Measurements from ENCODE around the gene ARPC1B.
"Not testable (repeated sequence)": the region's sequence is repeated elsewhere in the genome, so short reads cannot be mapped to it uniquely, and the experiment has no call there.

The ARPC1B gene

DNA sequence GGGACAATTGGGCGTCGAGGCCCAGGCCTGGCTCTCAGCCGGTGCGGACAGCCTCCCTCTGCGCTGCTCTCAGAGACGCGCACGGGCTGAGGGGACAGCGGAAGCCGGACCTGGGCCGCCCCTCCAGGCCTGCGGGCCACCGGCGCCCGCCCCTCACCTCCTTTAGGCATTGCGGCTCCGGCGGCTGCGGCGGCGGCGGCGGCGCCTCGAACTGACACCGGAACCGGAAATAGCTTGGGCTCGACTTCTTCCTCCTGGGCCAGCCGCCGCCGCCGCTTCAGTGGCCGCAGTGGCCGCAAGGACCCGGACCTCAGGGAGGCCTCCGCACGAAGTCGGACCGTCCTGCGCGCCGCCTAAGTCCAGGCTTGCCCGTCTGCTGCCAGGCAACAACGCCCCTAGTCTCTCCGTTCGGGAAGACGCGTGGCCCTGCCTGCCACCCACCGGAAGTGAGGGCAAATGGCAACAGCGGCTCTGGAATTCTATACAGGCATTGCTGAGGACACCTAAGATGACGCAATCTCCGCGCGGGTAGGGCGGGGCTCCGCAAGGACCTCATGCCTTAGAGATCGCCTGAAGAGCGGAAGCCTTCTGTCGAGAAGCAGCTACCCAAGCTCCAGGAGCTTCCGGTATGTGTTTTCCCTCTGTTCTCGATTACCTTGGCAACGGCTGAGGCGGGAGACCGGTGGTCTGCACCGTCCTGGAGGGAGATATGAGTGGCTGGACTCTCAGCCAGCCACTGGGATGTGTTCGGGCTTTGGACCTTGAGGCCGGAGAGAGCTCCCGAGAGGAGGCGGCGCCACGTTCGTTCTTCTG lies 34.1 kb downstream of the ARPC1B start, which contains the start of the genes BUD31 and PDAP1:
BUD31 (plus strand) TSS at position 591 of the 813 bp plus-strand sequence. CDS start 2,124 bp downstream, outside the sequence.
PDAP1 (minus strand) TSS at position 219 of the 813 bp plus-strand sequence; CDS start at position 170, 49 bp downstream.
- peak; percentile 96 for DNase-seq (ENCODE audit: low read depth, low spot score)
- peak within 1 kb of the TSS; percentile 99 for H3K27ac ChIP-seq
- TF ChIP-seq EZH2 (IDR thresholded peaks at IDR 0.05) (no peak), POLR2AphosphoS5 (IDR thresholded peaks at IDR 0.05; ENCODE audit: borderline replicate concordance, low read depth, low read length) (peak; percentile 95), FOXP2 (optimal IDR thresholded peaks at IDR 0.05; ENCODE audit: control extremely low read depth, extremely low read length, insufficient read depth) (peak; percentile 59)
- H3K9ac ChIP-seq (ENCODE audit: insufficient read length) = peak within 1 kb of the TSS; percentile 100
- H3K9me3 ChIP-seq (ENCODE audit: low read depth, low read length) = no peaks in the 10 kb centered on the region
- H3K36me3 ChIP-seq (ENCODE audit: insufficient read depth, low read length) = peaks cover 48% of the 10 kb centered on the region
- peak within 1 kb of the TSS; percentile 96 for H3K4me3 ChIP-seq

DNA sequence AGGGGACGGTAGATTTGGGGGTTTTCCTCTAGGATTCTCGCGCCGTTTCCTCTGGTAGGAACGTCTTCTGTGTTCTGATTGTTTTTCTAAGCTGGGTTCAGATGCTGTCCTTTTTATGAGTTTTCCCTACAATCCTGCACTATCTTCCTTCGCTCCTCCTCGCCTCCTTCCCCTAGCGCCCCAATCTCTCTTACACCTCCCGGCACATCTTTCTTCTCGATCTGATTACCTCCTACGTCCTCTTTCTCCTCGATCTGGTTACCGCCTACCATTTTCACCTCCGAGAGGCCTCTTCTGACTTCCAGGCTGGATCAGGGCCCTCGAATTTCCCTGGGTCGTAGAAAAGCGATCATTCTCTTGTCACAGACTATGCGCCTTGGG lies 34.7 kb downstream of the ARPC1B start:
- Histone ChIP-seq H3K9me3 (ENCODE audit: low read depth, low read length) (no peaks in the 10 kb centered on the region), H3K9ac (ENCODE audit: insufficient read length) (peak overlapping the region; percentile 100), H3K4me3 (peak overlapping the region; percentile 96), H3K27ac (peak overlapping the region; percentile 99), H3K36me3 (ENCODE audit: insufficient read depth, low read length) (peaks cover 44% of the 10 kb centered on the region)
- DNase-seq (ENCODE audit: low read depth, low spot score) = no peak
- TF ChIP-seq EZH2 (IDR thresholded peaks at IDR 0.05) (no peak), POLR2AphosphoS5 (IDR thresholded peaks at IDR 0.05; ENCODE audit: borderline replicate concordance, low read depth, low read length) (no peak), FOXP2 (optimal IDR thresholded peaks at IDR 0.05; ENCODE audit: control extremely low read depth, extremely low read length, insufficient read depth) (no peak)

GRCh38 chr7:99409806-99410205 lies 35.3 kb downstream of the ARPC1B start:
- no peaks in the 10 kb centered on the region for H3K9me3 ChIP-seq (ENCODE audit: low read depth, low read length)
- no peak for DNase-seq (ENCODE audit: low read depth, low spot score)
- no peak overlapping the region for H3K27ac ChIP-seq
- H3K4me3 ChIP-seq = peak overlapping the region; percentile 96
- TF ChIP-seq POLR2AphosphoS5 (IDR thresholded peaks at IDR 0.05; ENCODE audit: borderline replicate concordance, low read depth, low read length) (no peak), FOXP2 (optimal IDR thresholded peaks at IDR 0.05; ENCODE audit: control extremely low read depth, extremely low read length, insufficient read depth) (no peak), EZH2 (IDR thresholded peaks at IDR 0.05) (no peak)
- peaks cover 42% of the 10 kb centered on the region for H3K36me3 ChIP-seq (ENCODE audit: insufficient read depth, low read length)
- H3K9ac ChIP-seq (ENCODE audit: insufficient read length) = peak overlapping the region; percentile 100

- Histone ChIP-seq H3K9ac (ENCODE audit: insufficient read length) (no peak overlapping the region), H3K27ac (no peak overlapping the region), H3K9me3 (ENCODE audit: low read depth, low read length) (no peaks in the 10 kb centered on the region), H3K4me3 (peak overlapping the region; percentile 96), H3K36me3 (ENCODE audit: insufficient read depth, low read length) (peaks cover 47% of the 10 kb centered on the region)
- no peak for DNase-seq (ENCODE audit: low read depth, low spot score)
- TF ChIP-seq FOXP2 (optimal IDR thresholded peaks at IDR 0.05; ENCODE audit: control extremely low read depth, extremely low read length, insufficient read depth) = no peak
- no peak for TF ChIP-seq POLR2AphosphoS5 (IDR thresholded peaks at IDR 0.05; ENCODE audit: borderline replicate concordance, low read depth, low read length)
- no peak for TF ChIP-seq EZH2 (IDR thresholded peaks at IDR 0.05)
These were observed 36.1 kb downstream of the ARPC1B start for GRCh38 chr7:99410635-99411034.

DNA sequence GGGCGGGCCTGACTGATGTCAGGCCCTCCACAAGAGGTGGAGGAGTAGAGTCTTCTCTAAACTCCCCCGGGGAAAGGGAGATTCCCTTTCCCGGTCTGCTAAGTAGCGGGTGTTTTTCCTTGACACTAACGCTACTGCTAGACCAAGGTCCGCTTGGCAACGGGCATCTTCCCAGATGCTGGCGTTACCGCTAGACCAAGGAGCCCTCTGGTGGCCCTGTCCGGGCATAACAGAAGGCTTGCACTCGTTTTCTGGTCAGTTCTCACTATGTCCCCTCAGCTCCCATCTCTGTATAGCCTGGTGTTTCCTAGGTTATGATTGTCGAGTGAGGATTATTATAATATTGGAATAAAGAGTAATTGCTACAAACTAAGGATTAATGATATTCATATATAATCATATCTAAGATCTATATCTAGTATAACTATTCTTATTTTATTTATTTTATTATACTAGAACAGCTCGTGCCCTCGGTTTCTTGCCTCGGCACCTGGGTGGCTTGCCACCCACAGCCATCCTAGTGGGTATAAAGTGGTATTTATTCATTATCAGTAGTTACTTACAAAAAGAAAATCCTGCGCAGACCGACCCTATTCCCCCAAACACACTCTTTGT lies 41.1 kb downstream of the ARPC1B start:
- peaks cover 84% of the 10 kb centered on the region for H3K36me3 ChIP-seq (ENCODE audit: insufficient read depth, low read length)

DNA sequence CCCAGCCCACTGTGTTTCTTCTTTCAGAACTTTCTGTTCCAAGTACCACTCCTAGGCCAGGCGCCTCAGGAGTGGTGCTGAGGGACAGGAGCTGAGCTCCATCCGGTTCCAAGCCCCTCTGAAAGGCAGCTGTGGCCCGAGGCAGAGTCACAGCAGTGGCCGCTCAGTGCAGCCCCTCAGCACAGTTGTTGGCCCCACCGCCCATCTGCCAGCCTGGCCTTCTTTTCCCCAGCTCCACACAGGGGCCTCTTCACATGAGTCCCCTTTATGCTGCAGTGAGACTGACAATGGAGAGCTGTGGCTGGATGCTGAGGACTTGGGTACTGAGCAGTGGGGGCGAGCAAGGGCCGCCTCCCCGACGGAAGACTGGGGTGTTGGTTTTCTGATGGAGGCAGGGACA lies 43.7 kb downstream of the ARPC1B start:
- Histone ChIP-seq H3K9me3 (ENCODE audit: low read depth, low read length) (no peaks in the 10 kb centered on the region), H3K9ac (ENCODE audit: insufficient read length) (no peak overlapping the region), H3K4me3 (no peak overlapping the region), H3K36me3 (ENCODE audit: insufficient read depth, low read length) (peaks cover 64% of the 10 kb centered on the region), H3K27ac (no peak overlapping the region)
- TF ChIP-seq FOXP2 (optimal IDR thresholded peaks at IDR 0.05; ENCODE audit: control extremely low read depth, extremely low read length, insufficient read depth) = no peak
- no peak for TF ChIP-seq POLR2AphosphoS5 (IDR thresholded peaks at IDR 0.05; ENCODE audit: borderline replicate concordance, low read depth, low read length)
- no peak for TF ChIP-seq EZH2 (IDR thresholded peaks at IDR 0.05)
- DNase-seq (ENCODE audit: low read depth, low spot score) = no peak

More for the DNA sequence above, 41.1 kb downstream of the ARPC1B start:
- H3K9ac ChIP-seq (ENCODE audit: insufficient read length); H3K27ac ChIP-seq; DNase-seq (ENCODE audit: low read depth, low spot score); H3K9me3 ChIP-seq (ENCODE audit: low read depth, low read length); H3K4me3 ChIP-seq: not testable (repeated sequence)

GRCh38 chr7:99419323-99420021 lies 44.9 kb downstream of the ARPC1B start:
- H3K27ac ChIP-seq = no peak overlapping the region
- DNase-seq (ENCODE audit: low read depth, low spot score) = no peak
- TF ChIP-seq EZH2 (IDR thresholded peaks at IDR 0.05) = no peak
- no peak for TF ChIP-seq FOXP2 (optimal IDR thresholded peaks at IDR 0.05; ENCODE audit: control extremely low read depth, extremely low read length, insufficient read depth)
- H3K9me3 ChIP-seq (ENCODE audit: low read depth, low read length) = no peaks in the 10 kb centered on the region
- no peak overlapping the region for H3K4me3 ChIP-seq
- H3K9ac ChIP-seq (ENCODE audit: insufficient read length) = no peak overlapping the region
- H3K36me3 ChIP-seq (ENCODE audit: insufficient read depth, low read length) = peaks cover 70% of the 10 kb centered on the region

DNA sequence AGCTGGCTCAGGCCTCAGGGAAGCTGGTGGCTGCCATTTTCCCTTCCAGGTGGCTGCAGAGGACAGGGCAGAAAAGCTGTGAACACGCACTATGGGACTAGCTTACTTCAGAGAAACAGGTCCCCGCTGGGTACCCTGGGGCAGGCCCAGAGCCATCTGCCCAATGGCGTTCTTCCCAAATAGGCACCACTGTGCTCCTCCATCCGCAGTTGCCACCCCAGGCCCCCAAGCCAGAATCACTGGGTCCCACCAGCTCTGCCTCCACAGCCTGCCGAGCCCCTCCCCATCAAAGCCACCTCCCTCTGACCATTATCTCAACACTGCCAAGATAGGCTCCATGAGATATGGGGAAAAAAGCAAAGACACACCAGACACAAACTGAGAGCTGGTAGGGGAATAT lies 45.7 kb downstream of the ARPC1B start:
- Histone ChIP-seq H3K4me3 (no peak overlapping the region), H3K36me3 (ENCODE audit: insufficient read depth, low read length) (peaks cover 69% of the 10 kb centered on the region)

More for the DNA sequence above, 45.7 kb downstream of the ARPC1B start:
- H3K27ac ChIP-seq = no peak overlapping the region
- TF ChIP-seq EZH2 (IDR thresholded peaks at IDR 0.05) = no peak
- no peak for TF ChIP-seq POLR2AphosphoS5 (IDR thresholded peaks at IDR 0.05; ENCODE audit: borderline replicate concordance, low read depth, low read length)
- TF ChIP-seq FOXP2 (optimal IDR thresholded peaks at IDR 0.05; ENCODE audit: control extremely low read depth, extremely low read length, insufficient read depth) = no peak
- no peaks in the 10 kb centered on the region for H3K9me3 ChIP-seq (ENCODE audit: low read depth, low read length)
- no peak for DNase-seq (ENCODE audit: low read depth, low spot score)
- no peak overlapping the region for H3K9ac ChIP-seq (ENCODE audit: insufficient read length)
